Osteocyte (in vitro differentiated cells): Measurements from ENCODE around the gene CCDC195. TPM values are rescaled to one million over a fixed set of nuclear protein-coding genes. Genes with fewer than 3 reads are reported as not detected.

ENCODE experiments used
- DNase-seq: peaks from one replicate; pipeline ENCODE4 v3.0.0; 2021; ENCODE audit warnings: mixed read lengths; ENCODE audit not compliant: unreplicated experiment; ENCODE audit errors: extremely low spot score
- H3K27ac Mint-ChIP-seq: one replicate; pipeline ENCODE4 v1.8.0; 2021; ENCODE audit warnings: mild to moderate bottlenecking, mixed read lengths; ENCODE audit not compliant: unreplicated experiment
- H3K27me3 Mint-ChIP-seq: one replicate; pipeline ENCODE4 v1.8.0; 2021; ENCODE audit warnings: mixed read lengths; ENCODE audit not compliant: unreplicated experiment
- H3K36me3 Mint-ChIP-seq: one replicate; pipeline ENCODE4 v1.8.0; 2021; ENCODE audit warnings: mixed read lengths; ENCODE audit not compliant: unreplicated experiment
- H3K4me1 Mint-ChIP-seq: one replicate; pipeline ENCODE4 v1.8.0; 2021; ENCODE audit warnings: mixed read lengths; ENCODE audit not compliant: unreplicated experiment
- H3K4me3 Mint-ChIP-seq: one replicate; pipeline ENCODE4 v1.8.0; 2021; ENCODE audit warnings: mild to moderate bottlenecking, moderate library complexity, mixed read lengths; ENCODE audit not compliant: unreplicated experiment
- H3K9me3 Mint-ChIP-seq: one replicate; pipeline ENCODE4 v1.8.0; 2021; ENCODE audit warnings: mixed read lengths; ENCODE audit not compliant: unreplicated experiment
- total RNA-seq: library from RNA; stranded (reverse); gene quantifications from 2 replicates; pipeline ENCODE4 v1.2.1, GENCODE V29; 2021
- TF ChIP-seq, protein P1 (sequence below): fragments of 200-600 bp; sonication (generic); IDR thresholded peaks from 2 replicates; pipeline ENCODE4 v1.5.0; 2021; ENCODE audit warnings: antibody characterized with exemption, mild to moderate bottlenecking, moderate library complexity

Gene CCDC195
- total RNA-seq, 1 donor from 2014 or later, result not detected

- TF ChIP-seq, protein P1, sequence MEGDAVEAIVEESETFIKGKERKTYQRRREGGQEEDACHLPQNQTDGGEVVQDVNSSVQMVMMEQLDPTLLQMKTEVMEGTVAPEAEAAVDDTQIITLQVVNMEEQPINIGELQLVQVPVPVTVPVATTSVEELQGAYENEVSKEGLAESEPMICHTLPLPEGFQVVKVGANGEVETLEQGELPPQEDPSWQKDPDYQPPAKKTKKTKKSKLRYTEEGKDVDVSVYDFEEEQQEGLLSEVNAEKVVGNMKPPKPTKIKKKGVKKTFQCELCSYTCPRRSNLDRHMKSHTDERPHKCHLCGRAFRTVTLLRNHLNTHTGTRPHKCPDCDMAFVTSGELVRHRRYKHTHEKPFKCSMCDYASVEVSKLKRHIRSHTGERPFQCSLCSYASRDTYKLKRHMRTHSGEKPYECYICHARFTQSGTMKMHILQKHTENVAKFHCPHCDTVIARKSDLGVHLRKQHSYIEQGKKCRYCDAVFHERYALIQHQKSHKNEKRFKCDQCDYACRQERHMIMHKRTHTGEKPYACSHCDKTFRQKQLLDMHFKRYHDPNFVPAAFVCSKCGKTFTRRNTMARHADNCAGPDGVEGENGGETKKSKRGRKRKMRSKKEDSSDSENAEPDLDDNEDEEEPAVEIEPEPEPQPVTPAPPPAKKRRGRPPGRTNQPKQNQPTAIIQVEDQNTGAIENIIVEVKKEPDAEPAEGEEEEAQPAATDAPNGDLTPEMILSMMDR, result no peak
- Mint-ChIP-seq H3K27ac (no peak overlapping the region), H3K36me3 (no peaks in the 10 kb centered on the region), H3K4me1 (no peaks in the 10 kb centered on the region), H3K9me3 (peaks cover 6% of the 10 kb centered on the region), H3K27me3 (peaks cover 6% of the 10 kb centered on the region), H3K4me3 (no peak overlapping the region)
- no peak for DNase-seq
These were observed 6.1 kb upstream of the CCDC195 start for GRCh38 chr2:224722250-224722649.

- no peak for DNase-seq
- Mint-ChIP-seq H3K9me3 (peaks cover 6% of the 10 kb centered on the region), H3K4me1 (no peaks in the 10 kb centered on the region), H3K4me3 (no peak overlapping the region), H3K27me3 (no peaks in the 10 kb centered on the region), H3K27ac (no peak overlapping the region), H3K36me3 (no peaks in the 10 kb centered on the region)
- TF ChIP-seq, protein P1, result no peak
These were observed 756 bp upstream of the CCDC195 start for GRCh38 chr2:224716921-224717320.

- TF ChIP-seq, protein P1, result no peak
- no peak for DNase-seq
- H3K9me3 Mint-ChIP-seq, result peaks cover 6% of the 10 kb centered on the region
These were observed 4.1 kb downstream of the CCDC195 start for GRCh38 chr2:224711859-224712665.

GRCh38 chr2:224711381-224711780, 4.8 kb downstream of the CCDC195 start:
- TF ChIP-seq, protein P1, result no peak
- DNase-seq, result no peak
- no peaks in the 10 kb centered on the region for H3K36me3 Mint-ChIP-seq

More at GRCh38 chr2:224711859-224712665, 4.1 kb downstream of the CCDC195 start:
- no peak overlapping the region for H3K4me3 Mint-ChIP-seq
- no peaks in the 10 kb centered on the region for H3K4me1 Mint-ChIP-seq
- peaks cover 15% of the 10 kb centered on the region for H3K27me3 Mint-ChIP-seq
- no peak overlapping the region for H3K27ac Mint-ChIP-seq
- H3K36me3 Mint-ChIP-seq, result no peaks in the 10 kb centered on the region

GRCh38 chr2:224709301-224709700, 6.9 kb downstream of the CCDC195 start:
- DNase-seq, result no peak
- no peak overlapping the region for H3K4me3 Mint-ChIP-seq
- no peaks in the 10 kb centered on the region for H3K36me3 Mint-ChIP-seq
- TF ChIP-seq, protein P1, result no peak
- no peaks in the 10 kb centered on the region for H3K4me1 Mint-ChIP-seq
- H3K27me3 Mint-ChIP-seq, result peaks cover 17% of the 10 kb centered on the region
- H3K27ac Mint-ChIP-seq, result no peak overlapping the region
- H3K9me3 Mint-ChIP-seq, result peaks cover 6% of the 10 kb centered on the region

More at GRCh38 chr2:224711381-224711780, 4.8 kb downstream of the CCDC195 start:
- no peak overlapping the region for H3K4me3 Mint-ChIP-seq
- peaks cover 6% of the 10 kb centered on the region for H3K9me3 Mint-ChIP-seq
- H3K4me1 Mint-ChIP-seq, result no peaks in the 10 kb centered on the region
- peaks cover 15% of the 10 kb centered on the region for H3K27me3 Mint-ChIP-seq
- H3K27ac Mint-ChIP-seq, result no peak overlapping the region
